HG03175 (cell line): ENCODE data around the gene CLK3.

ENCODE experiments used
- ATAC-seq: cut with Tn5 transposase; IDR thresholded peaks from one replicate; pipeline ENCODE4 v1.9.1; 2021; ENCODE audit warnings: mild to moderate bottlenecking, moderate library complexity; ENCODE audit not compliant: unreplicated experiment

The CLK3 gene

GRCh38 chr15:74676801-74677200, 61.2 kb downstream of the CLK3 start:
- ATAC-seq = no peak
